PC-3 (cell line): ENCODE data around the gene MAGI2.

Experiments used
- EZH2 ChIP-seq: fragments of 300-600 bp; sonication (generic); IDR thresholded peaks from one replicate; pipeline ENCODE4 v1.6.1; 2017; ENCODE audit warnings: antibody characterized with exemption, mild to moderate bottlenecking, low read length; ENCODE audit not compliant: unreplicated experiment
- TF ChIP-seq, protein P1 (sequence below): fragments of 300-600 bp; sonication (generic); conservative IDR thresholded peaks from 2 replicates; pipeline ENCODE4 v1.5.1; 2017; ENCODE audit warnings: antibody characterized with exemption, low read depth, mild to moderate bottlenecking, low read length

DNA sequence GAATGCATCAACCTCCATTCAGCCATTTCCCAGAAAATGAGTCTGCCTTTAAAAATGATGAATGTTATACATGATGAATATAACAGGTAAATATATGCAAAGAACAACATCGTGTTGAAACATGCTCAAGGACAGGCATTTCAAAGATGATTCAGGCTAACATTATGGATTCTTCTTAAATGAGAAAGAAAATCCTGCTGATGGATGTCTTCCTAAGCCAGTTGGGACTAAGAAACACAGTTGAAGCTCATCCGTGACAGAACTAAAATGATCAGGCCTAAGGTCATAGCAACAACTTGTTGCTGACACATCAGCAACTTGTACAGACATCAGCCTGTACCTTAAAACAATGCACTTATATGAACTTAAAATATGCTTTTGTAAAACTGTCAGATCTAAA is 267.9 kb downstream of the MAGI2 start:
- TF ChIP-seq, protein P1, sequence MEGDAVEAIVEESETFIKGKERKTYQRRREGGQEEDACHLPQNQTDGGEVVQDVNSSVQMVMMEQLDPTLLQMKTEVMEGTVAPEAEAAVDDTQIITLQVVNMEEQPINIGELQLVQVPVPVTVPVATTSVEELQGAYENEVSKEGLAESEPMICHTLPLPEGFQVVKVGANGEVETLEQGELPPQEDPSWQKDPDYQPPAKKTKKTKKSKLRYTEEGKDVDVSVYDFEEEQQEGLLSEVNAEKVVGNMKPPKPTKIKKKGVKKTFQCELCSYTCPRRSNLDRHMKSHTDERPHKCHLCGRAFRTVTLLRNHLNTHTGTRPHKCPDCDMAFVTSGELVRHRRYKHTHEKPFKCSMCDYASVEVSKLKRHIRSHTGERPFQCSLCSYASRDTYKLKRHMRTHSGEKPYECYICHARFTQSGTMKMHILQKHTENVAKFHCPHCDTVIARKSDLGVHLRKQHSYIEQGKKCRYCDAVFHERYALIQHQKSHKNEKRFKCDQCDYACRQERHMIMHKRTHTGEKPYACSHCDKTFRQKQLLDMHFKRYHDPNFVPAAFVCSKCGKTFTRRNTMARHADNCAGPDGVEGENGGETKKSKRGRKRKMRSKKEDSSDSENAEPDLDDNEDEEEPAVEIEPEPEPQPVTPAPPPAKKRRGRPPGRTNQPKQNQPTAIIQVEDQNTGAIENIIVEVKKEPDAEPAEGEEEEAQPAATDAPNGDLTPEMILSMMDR = no peak
- no peak for TF ChIP-seq EZH2
